NCI-H2227 treated with DMSO at 0.1 percent for 48 hours (cell line): ENCODE results near the gene FABP1.

Experiments
- DNase-seq: peaks from one replicate; lab custom pipeline; 2025; lab: John Stamatoyannopoulos, UW

Gene FABP1

DNA sequence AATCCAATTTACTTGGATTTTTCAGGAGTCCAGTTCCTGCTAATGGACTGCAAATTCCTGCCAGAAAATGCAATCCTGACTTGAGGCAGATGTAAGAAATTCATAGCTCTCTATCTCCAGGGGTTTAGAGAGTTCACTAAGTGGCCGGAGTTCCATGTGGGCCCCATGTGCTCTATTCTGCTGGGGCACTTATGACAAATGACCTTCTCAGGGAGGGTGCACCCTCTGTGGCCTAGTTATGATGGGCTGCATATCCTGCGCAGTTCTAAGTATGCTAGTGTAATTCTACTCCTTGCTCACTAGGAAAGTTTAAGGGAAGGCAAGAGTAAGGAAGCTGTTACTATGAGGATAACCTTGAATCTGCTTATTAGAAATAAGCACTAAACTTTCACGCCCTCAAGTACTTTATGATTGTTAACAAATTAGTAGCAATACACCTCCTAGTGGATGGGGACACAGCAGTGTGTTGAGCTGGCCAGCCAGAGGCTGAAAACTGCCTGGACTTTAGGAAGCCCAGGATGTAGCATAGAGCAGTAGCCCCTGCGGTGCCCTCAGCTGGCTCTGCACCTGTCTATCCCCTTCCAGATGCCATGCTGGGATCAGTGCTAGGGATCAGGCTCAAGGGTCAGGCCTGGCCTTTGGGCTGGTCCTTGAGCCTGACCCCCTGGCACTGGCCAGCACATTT is 45.8 kb downstream of the FABP1 start:
- no peak for DNase-seq

DNA sequence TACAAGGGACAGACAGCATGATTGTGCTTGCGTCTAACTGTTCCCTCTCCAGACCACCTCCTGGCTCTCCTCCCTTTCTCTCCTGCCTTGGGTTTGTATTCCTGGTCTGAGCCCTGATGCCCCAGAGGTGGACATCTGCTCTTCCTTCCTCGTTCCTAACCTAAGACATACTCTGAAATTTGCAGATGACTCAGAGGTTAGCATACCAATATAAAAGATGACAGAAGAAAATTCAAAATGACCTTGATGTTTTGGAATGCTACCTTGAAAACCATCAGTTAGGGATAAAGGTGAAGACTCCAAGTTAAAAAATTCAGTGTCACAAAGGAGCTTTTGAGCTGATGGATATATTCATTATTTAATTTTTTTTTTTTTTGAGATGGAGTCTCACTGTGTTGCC is 47.3 kb downstream of the FABP1 start:
- DNase-seq, result no peak

DNA sequence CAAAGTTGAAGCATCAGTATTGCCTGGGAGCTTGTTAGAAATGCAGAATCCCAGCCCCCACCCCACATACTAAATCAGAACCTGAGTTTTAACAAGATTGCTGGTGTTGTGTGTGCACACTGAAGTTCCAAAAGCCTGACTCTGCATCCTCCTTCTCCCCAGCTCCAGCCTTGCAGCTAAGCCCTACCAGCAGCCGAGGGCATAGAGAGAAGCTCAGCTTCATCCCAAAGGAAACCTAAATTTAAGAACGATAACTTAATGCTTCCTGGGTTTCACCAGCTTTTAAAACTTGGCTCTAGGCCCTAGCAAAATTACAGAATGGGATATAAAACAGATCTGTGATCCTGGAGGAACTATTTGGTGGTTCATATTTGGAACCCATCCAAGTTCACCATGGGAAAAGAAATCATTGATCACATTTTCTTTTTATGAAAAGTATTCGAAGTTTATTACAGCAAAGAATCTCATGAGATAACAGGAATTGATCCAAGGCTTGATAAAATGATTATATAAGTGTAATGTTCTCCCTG is 49.2 kb downstream of the FABP1 start:
- no peak for DNase-seq

DNA sequence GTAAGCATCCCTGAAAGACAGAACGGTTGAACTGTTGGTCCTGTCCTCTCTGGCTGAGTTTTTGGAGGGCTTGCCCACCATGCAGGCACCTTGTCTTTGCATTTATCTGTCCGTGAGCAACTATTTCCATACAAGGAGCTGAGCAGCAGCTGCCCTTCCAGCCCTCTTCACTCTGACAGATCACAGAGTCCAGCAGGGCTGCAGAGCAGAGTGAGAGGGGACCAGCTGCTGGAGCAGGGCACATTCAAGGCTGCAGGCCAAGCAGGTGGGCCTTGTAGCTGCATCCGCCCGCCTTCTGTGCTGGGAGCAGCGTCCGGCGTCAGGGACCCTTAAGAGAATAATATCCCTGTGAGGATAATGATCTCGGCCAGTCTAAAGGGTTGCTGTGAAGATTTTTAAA is 50.8 kb downstream of the FABP1 start:
- no peak for DNase-seq

DNA sequence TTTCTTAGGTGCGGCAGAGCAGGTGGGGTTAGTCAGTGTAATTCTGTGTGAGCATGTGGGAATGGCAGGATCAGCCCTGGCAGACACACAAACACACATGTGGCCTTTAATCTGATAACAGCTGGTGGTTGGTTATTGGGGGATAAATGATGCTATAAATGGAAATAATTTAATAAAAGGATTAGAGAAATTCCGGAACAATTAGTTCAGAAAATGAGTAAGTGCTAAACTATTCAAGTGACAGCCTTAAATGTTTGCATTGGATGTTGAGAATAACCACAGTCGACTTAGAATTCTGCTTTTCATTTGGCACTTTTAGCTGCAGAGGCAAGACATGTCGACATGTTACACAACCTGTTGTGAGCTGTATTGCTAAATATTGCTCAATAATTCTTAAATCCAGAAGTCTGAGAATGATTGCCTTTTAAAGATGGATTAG is 53.0 kb downstream of the FABP1 start:
- DNase-seq, result no peak

DNA sequence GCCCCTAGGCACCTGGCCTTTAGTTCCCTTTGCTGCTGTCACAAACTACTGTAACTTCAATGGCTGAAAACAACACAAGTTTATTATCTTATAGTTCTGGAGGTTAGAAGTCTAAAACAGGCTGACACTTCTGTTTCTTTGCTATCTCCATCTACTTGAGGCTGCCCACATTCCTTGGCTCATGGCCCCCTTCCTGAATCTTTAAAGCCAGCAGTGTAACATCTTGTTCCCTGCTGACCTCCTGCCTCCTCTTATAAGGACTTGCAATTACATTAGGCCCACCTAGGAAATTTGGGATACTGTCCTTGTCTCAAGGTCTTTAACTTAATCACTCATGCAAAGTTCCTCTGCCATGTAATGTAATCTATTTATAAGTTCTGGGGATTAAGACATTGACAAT is 53.7 kb downstream of the FABP1 start:
- no peak for DNase-seq
